NCI-H460 (cell line): ENCODE measurements around the gene MN1. TPM values are rescaled to one million over a fixed set of nuclear protein-coding genes. Genes with fewer than 3 reads are reported as not detected.

Experiments used
- DNase-seq: peaks from one replicate; pipeline ENCODE4 v3.0.0-alpha.2; 2016; ENCODE audit warnings: low read depth; ENCODE audit errors: extremely low read depth
- total RNA-seq: library from RNA; depleted of rRNA; stranded (reverse); fragments of >200 nt; shearing (Covaris generic); gene quantifications from 2 replicates; pipeline ENCODE4 v1.2.3, GENCODE V29; 2014

The MN1 gene
- total RNA-seq, 1 experiment from 2014 or later: 10.5 TPM

DNA sequence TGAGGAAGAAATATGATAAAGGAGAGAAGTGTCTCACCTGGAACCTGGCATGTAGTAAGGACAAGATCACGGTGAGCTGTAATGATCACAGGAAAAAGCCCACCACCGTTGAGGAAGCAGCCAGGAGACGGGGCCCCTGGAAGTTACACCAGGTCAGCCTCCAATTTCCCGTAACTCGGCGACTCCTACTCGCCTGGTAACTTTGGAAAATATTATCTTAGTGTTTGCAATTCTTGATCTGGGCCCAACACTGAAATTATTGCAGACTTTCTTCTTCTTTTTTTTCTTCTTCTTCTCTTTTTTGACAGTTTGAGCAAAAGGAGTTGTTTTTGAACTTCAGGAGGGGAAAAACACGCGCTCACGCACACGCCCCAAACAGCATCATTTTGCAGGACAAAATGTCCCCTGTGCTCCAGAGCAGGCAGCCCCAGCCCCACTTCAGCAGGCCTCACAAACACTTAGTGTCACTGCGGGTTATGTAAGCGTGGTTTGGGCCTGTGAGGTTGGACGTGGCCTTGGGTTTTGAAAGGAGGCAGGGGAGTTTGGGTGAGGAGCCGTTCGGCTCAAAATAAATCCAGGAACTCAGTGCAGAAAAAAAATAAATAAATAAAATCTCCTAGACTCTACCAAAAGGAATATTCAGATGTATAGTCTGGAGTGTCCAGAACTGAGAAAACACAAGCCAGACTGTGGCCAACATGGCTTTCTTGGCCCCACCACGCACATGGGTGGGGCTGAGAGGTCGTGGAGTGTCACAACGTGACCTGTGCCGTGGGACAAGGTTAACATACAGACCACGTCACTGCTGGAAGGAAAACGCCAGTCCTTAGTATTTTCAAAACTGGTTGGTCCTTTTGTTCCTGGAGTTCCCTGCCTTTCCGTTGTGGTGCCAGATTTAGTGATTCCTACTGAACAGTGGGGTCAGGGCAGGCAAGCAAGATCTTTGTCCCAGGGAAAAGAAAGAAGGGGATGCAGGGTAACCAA, 26.3 kb upstream of the MN1 start:
- no peak for DNase-seq

DNA sequence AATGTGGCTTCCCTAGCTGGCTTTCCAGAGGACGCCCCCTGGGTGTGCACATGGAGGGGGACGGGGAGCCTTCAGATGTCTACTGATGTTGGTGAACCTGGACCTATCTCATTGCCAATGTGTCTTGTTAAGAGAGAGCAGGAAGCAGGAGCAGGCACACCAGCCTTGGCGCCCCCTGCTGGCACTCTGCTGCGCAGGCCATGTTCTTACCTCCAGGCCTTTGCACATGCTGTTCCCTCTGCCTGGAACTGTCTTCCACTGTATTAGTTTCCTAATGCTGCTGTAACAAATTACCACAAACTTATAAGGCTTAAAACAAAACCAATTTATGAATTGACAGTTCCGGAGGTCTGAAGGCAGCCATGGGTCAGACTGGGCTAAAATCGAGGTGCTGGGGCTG, 23.6 kb upstream of the MN1 start:
- DNase-seq: no peak

DNA sequence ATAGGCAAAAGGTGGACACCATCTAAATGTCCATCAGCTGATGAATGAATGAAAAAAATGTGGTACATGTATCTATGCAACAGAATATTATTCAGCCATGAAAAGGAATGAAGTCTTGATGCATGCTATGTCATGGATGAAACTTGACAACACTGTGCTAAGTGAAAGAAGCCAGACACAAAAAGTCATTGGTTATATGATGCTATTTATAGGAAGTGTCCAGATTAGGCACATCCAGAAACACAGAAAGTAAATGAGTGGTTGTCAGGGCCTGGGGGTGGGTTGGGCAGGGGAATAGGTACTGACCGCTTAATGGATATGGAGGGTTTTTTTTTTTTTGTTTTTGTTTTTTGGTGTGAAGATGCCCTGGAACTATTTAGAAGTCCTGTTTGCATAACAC, 21.7 kb upstream of the MN1 start:
- no peak for DNase-seq

DNA sequence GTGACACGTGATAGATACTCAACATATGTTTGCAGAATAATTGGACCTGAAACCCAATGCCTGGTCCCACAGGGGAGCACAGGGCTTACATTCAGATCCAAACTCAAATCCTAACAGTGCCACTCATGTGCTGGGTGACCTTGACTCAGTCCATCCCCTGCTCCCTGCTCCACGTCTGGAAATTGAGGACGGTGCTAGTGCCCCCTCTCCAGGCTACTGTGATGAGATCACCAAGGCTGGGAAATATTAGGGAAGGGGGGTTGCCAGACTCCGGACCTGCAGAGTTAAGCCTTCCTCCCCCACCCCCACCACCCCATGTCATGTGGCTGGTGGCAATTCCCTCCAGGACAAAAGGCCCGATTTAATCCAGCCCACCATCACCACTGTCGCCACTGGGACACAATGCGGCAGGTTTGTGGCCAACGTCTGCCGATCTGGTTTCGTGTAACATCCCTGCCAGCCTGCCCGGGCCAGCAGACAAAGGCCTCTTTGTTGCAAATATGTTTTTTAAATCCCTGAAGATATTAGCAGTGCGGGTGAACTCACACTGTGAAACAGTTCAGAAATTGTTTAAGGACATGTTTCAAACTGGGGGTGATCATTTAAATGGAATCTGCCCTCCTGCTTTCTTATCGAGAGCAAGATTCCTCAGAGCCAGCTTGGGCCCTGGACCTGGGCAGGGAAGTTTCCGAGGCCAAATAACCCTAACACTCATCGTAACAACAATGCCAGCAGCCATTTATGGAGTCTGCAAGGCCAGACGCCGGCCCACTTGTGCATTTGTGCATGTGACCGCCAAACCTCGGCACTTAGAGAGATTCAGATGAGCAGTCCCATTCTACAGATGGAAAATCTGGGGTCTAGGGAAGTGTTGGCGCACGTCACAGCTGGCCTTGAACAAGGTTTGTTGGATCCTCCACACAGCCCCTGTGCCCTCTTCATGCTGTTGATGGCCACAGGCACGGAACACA, 19.6 kb upstream of the MN1 start:
- DNase-seq: no peak

DNA sequence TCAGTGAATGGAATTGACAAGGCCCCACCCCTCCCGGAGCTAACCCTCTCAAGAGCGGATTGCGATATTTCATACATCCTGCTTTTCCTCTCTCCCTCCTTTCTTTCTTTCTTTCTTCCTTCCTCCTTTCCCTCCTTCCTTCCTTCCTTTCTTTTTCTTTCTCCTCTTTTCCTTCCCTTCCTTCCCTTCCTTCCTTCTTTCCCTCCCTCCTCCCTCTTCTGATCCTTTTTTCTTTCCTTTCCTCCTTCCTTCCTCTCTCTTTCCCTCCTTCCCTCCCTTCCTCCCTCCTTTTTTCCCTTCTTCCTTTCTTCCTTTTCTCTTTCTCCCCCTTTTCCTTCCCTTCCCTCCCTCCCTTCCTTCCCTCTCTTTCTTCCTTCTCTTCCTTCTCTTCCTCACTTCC, 15.0 kb upstream of the MN1 start:
- no peak for DNase-seq

DNA sequence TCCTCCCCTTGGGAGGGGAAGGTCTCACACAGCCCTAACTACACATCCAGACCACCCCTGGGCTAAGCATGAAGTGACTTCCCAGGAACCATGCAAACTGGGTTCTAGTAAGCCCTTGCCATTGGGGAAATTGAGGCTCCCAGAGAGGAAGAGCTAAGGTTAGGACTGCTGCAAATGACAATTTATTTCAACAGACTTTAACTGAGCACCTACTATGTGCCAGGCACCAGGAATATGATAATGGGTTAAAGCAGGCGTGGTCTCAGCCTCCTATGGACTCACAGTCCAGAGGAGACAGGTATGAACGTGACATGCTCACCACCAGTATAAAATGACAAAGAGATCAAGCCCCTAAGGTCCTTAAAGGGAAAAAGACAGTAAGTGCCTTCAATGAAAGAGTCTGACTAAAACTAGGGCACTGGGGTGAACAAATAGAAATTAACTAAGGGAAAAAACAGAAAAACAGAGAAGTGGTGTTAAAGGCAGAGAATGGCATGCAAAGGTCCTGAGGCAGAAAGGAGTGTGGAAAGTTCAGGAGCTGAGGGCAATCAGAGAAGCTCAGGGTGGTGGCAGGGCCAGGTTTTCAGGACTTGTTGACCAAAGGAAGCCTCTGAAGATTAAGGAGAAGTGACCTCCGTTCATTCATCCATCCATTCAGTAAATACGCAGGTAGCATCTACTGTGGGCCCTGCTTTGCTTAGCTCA, 14.4 kb upstream of the MN1 start:
- no peak for DNase-seq

DNA sequence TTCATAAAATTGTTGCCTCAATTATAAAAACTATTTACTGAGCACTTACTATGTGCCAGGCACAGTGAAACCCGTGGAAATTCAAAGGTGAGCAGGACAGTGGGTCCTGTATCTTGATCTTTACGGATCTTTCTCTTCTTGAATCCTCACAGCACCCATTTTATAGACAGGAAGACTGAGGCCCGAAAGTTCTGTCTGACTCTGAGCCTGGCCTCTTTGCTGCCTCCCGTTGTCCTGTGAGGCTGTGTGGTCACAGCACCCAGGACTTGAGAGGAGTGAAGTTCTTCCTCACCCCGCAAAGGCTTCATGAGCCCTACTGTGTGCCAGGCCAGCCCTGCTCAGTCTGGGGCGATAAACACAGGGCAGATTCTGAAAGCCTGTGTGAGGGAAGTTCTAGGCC, 13.4 kb upstream of the MN1 start:
- DNase-seq: no peak

DNA sequence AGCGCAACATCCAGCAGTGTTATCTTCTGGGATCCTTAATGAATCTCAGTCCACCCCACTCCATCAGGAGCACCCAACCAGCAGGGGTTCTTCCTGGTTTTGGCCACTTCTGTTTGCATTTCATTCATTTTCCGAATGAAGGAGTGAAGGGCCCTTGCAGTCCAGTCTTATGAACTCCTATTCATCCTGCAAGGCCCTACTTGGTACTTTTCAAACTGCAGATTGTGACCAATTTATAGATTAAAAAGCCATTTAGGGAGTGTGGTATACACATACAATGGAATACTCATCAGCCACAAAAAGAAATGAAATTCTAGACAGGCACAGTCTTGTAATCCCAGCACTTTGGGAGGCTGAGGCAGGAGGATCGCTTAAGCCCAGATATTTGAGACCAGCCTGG, 10.2 kb upstream of the MN1 start:
- no peak for DNase-seq

DNA sequence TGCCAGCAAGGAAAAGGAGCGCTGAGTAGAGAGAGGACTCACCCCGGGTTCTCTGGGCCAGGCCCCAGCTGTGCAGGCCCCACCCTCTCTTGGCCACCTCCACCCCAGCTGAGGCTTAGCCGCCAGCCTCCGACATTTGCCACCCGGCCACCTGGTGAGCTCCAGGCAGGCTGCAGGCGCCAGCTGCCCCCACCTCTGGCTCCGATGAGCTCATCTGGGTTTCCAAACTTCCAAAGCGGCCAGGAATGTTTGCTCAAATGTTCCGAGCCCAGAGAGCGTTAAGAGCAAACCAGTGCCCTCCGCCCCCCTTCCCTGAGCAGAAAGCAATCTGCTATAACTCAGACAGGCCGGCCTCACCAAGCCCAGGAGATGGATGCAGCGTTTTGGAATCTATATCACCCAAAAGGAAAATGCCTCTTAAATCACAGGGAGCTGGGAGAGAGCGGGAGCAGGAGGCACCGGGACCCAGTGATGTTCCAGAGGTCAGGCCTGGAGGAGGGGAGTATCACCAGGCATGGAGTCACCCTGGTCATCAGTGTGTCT, 9.1 kb upstream of the MN1 start:
- DNase-seq: no peak

DNA sequence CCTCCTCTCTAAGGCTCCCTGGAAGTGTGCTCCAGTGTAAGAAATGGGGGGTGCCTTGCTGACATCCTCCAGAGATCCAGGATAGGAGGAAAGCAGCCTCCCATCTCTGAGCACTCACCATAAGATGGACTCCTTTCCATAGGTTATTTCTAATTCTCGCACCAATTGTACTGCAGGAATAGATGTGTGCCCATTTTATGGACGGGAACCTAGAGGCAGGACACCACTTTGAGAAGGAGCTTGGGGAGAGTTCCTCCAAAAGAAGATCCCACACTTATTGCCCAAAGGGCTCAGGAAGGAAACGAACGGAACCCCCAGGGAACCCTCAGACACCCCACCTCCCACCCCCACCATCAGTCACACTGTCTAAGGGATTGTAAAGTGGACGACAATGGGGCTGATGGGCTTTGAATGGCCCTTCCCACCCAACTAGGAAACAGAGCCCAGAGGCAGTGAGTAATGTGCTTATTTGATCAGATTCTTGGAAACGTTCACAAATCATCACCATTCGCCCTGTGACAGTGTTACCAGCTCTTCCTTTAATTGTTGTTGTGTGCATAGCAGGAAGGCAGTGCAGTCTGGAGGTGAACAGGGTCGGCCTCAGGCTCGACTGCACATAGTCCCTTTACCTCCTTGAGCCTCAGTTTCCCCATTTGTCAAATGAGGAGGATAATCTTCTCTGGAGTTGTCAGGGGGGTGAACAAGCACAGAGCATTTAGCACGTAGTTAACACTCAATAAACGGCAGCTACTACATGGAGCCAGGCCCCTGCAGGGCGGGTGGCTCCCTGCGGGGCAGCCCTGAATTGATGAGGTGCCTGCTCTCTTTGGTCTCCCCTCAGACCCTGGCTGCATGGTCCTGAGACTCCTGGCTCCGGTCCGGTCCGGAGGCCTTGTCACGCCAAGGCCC, 8.4 kb upstream of the MN1 start:
- no peak for DNase-seq

DNA sequence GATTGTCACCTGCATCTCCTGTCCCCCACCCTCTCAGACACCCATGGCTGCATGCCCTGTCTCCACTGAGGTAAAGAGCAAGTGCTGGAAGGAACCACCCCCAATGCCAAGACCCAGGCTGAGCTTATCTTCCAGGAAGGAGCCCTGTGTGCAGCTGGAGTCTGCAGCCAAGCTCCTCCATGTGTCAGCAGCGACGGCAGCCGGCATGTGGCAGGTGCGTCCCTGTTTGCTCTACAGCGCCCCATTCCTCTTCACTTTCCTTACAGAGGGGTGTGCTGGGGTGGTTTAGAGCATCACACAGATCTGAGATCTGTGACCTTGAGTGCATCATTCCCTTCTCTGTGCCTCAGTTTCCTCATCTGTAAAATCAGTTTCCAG, 7.7 kb upstream of the MN1 start:
- no peak for DNase-seq

DNA sequence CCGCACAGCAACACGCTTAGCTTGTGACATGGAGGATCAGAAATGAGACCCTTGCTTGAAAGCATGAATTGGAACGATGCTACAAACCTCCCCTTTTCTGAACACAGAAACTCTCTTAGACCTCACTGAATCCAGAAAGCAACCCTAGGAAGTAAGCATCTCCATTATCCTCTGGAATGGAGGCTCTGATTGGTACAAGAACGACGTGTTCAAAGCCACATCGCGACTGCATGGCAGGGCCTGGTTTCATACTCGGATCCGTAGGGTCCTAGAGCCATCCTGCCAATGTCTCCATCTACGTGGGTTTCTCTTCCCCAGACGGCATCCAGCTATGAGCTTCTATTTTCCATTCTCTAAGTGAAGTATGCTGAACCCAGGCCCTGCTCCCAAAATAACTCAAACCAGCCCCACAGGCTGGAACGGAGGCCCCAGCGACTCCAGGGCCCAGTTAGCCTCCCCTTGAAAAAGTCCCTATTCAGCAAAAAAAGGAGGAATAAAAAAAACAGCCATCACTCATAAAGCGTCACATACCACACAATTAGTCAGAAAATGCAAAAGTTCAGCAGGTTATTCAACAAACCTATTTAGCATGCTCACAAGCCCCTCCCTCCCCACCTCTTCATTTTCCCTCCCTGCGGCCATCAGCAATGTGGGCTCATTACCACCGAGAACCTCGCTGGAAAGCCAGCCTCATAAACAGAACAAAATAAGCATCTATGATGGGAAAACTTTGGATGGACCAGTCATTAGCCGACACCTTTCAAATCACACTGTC, 7.1 kb upstream of the MN1 start:
- no peak for DNase-seq

DNA sequence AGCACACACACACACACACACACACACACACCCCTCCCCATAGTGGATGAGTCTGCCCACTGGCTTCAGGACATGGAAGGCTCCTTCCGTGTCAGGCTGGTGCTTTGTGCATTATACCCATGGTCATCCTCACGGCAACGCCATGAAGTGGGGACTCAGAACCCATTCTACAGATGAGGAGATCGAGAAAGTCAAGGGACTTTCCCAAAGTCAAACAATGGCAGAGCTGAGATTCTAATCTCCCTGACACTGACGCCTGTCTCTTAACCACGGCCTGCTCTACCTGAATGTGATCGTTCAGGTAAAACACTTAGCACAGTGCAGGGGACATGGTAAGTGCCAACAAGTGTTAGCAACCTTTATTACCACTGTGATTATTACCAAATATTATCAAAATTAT, 4.3 kb upstream of the MN1 start:
- no peak for DNase-seq

DNA sequence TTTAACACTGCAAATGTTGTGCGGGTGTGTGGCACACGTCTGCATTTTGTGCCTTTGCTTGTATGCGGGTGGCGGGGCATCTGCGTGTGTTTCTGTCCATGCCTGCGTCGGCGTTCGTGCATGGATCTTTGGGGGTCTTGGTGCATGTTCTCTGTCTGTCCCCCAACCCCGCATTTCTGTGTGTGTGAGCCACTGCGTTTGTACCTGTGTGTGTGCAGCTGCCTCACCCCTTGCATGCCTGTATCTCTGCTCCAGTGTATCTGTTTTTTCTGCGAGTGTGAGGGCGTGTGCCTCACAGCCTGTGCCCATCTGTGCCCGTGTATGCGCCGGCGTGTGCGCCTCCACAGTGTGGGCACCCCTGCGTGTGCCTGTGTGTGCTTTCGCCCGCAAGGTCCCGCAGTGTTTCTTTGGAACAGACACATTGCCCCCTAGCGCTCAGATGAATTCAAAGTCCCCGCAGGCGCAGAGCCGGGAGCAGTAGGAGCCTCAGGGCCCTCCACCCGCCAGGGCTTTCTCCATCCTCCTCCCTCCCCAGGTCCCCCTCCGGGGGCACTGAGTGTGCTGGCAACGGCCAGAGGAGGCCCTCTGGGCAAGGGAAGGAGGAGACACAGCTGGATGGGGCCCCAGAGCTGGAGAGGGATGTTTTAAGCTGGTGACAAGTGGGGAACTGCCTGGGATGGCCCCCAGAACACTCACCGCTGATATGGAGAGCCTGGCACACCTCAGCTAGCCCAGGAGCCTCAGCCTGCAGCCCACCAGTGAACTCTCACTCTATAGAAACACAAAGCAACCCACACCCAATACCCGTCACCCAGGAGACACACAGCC, 3.1 kb upstream of the MN1 start:
- peak; percentile 66 for DNase-seq

DNA sequence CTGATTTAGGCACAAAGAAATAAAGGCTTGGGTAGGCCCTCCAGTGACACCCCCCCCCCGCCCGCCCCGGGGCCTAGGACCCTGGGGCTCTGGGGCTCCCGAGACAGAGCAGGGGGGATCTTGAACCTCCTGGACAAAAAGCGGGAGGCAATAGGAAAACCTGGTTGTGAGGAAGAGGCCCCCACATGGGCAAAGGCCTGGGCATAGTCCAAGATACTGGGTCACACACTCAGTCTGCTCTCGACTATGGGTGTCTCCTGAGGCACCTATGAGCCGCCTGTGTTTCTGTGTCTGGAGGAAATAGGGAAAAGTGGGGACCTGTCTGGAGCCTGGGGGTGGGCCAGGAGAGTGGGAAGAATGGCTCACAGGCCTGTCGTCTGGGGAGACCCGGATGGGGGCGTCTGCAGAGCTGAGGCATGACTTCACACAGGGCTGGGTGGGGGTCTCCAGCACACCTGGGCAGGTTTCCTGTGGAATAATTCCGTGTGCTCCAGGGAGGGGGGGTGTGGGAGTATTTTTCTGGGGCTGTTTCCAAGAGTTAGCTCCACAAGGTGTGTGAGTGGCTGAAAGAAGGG, 2.4 kb upstream of the MN1 start:
- DNase-seq: no peak

DNA sequence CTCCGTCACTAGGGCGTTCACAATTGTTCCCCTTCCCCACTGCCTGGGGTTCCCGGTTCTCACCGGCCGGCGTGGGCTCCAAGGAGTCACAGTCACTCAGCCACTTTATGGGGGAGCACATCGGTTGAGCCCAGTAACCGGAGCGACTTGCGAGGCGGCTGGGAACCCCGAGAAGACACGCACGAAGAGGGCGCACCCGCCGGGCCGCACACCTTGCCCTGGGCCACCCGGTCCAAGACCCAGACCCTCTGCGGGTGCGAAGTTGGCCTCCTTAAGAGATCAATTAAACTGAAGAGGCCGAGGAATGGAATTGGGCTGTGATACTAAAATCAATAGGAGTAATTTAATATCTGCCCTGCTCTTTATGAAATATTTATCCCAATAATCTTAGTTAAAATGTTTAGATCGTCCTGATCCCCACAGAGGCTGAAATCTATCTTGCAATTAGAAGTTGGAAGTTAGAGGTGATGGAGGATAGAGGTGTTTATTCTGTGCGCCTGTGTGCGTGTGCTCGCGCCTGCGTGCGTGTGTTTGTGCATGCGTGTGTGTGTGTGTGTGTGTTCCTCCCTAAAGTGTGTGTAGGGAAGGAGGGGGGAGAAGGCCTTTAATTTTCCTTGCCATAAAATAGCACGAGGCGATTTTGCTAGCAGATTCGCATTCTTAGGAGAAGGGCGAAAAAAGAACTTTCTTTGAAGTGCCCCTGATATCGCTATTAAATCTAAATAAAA, 954 bp upstream of the MN1 start:
- no peak for DNase-seq

DNA sequence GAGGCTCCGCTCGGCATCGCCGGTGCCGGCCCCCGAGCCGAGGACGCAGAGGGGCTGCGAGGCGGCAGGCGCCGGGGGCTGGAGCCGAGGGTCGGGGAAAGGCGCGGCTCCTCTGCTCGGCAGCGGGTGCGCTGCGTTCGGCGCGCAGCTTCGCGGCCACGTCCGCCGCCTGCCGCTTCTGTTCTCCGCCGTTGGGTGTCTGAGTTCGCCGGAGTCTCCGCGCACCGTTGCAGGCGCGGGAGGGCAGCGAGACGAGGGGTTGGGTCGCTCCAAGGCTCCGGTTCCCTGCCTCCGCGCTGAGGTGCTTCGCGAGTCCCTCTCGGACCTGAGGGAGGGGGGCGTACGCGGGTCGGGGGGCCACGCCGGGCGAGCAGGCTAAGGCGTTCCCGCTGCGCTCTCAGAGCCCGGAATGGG, 347 bp downstream of the MN1 start:
- no peak for DNase-seq
